Measurements from ENCODE around the gene GIMAP5. TPM values are rescaled to one million over a fixed set of nuclear protein-coding genes. Genes with fewer than 3 reads are reported as not detected.

Gene GIMAP5
- total and polyA plus RNA-seq, 10 of the 15 experiments (the other 5 are each of a cell fraction or from before 2014, with no cell fraction given): 3.7 to 9.1 (median 6.7) TPM

DNA sequence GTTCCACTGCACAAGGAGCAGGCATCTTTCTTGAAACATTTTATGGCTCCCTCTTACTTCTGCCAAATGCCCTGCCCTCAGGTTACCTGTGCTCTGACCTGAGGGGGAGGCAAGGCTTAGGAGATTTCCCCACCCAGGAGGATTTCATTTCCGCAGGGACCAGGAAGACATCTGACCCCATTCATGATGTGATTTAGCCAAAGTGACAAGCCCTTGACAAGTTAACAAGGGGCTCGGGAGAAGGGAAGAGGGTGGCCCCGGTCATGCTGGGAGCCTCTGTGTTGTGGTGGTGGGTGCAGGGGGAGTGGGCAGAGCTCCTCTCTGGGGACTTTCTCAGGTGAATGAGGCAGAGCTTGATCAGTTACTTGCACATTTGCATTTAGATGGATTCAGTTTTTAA, 18.9 kb downstream of the GIMAP5 start (continued):
- no peak for TF ChIP-seq BCL3 (IDR thresholded peaks at IDR 0.05; ENCODE audit: borderline replicate concordance, insufficient read depth, low read depth, low read length, poor library complexity, severe bottlenecking)

- ChIA-PET SMC1A (ENCODE audit: uncharacterized antibody, unreplicated experiment) (interaction anchor here (0.7 to 5.1 kb wide), 14 partner anchors 11 to 414 kb away, joined by 3 to 115 read pairs (median 4); partner anchors contain the start of genes GIMAP2 and GIMAP8), CTCF (interaction anchor here (0.6 to 4.8 kb wide), 15 partner anchors 12 to 324 kb away, joined by 3 to 112 read pairs (median 4); partner anchors contain the start of genes GIMAP1, GIMAP2, GIMAP4 and GIMAP8), RAD21 (ENCODE audit: unreplicated experiment) (interaction anchor here (2.2 to 4.7 kb wide), 4 partner anchors 28 to 310 kb away, joined by 8 to 75 read pairs (median 16); partner anchors contain the start of gene GIMAP8), POLR2A (no interaction called here)
- no peak overlapping the region for H3K9ac ChIP-seq (ENCODE audit: control insufficient read depth, insufficient read depth, low read length)
- no peaks in the 10 kb centered on the region for H4K20me1 ChIP-seq (ENCODE audit: control insufficient read depth, insufficient read depth)
- H3K36me3 ChIP-seq (ENCODE audit: control insufficient read depth in 2 of 2, insufficient read depth in 2 of 2, low read length in 1 of 2): no peaks in the 10 kb centered on the region
- no peak overlapping the region for H3K4me2 ChIP-seq (ENCODE audit: control insufficient read depth, insufficient read depth)
- H2AFZ ChIP-seq (ENCODE audit: control insufficient read depth, low read depth, low read length): no peak overlapping the region
- no TSS peak for BruUV-seq (replicated peaks)
- ATAC-seq (peak; percentile 72), FAIRE-seq (peak; percentile 66), DNase-seq (ENCODE audit: low read depth, low spot score) (no peak)
- WGBS (ENCODE audit: insufficient coverage, insufficient replicate concordance, low lambda C conversion rate, missing lambda C conversion rate): 30% methylated on average over 1 of the region's 1 CpG
- intact Hi-C loops (cut with micrococcal nuclease; ENCODE audit: unreplicated experiment) (loop anchor here (1.0 to 2.0 kb wide), 2 partner anchors 309 to 470 kb away; no protein-coding TSS in a partner anchor), in situ Hi-C loops (cut with MboI) (no loop called here)
- no peak overlapping the region for H3K27ac ChIP-seq (ENCODE audit: control insufficient read depth, insufficient read depth)
- H3K27me3 ChIP-seq (replicated peaks in 1 of 2; ENCODE audit: control insufficient read depth in 2 of 2, insufficient read depth in 2 of 2, low read length in 1 of 2): no peaks in the 10 kb centered on the region
- H3K9me3 ChIP-seq (replicated peaks; ENCODE audit: control insufficient read depth, insufficient read depth, low read length): no peaks in the 10 kb centered on the region
- no peak overlapping the region for H3K4me3 ChIP-seq
- H3K79me2 ChIP-seq (ENCODE audit: control insufficient read depth, insufficient read depth, low read length): no peaks in the 10 kb centered on the region
- H3K4me1 ChIP-seq (ENCODE audit: control insufficient read depth, insufficient read depth, low read length): peaks cover 28% of the 10 kb centered on the region
- TF ChIP-seq RELA (IDR thresholded peaks at IDR 0.05; ENCODE audit: borderline replicate concordance, partially characterized antibody) (no peak), BRCA1 (IDR thresholded peaks at IDR 0.05; ENCODE audit: low read depth, low read length) (no peak), ZBED1 (IDR thresholded peaks at IDR 0.05; ENCODE audit: borderline replicate concordance) (no peak), SMARCA5 (IDR thresholded peaks at IDR 0.05) (no peak), RAD21 (IDR thresholded peaks at IDR 0.05; ENCODE audit: insufficient read depth, low read depth, low read length) (peak; percentile 87), NR2F1 (conservative IDR thresholded peaks at IDR 0.05) (no peak), ZZZ3 (IDR thresholded peaks at IDR 0.05; ENCODE audit: control insufficient read depth, insufficient read length, low read depth) (no peak), NR2C1 (IDR thresholded peaks at IDR 0.05) (no peak), PAX5 (IDR thresholded peaks at IDR 0.05; ENCODE audit: borderline replicate concordance, low read depth, low read length) (no peak), HDAC2 (IDR thresholded peaks at IDR 0.05) (no peak), RAD51 (IDR thresholded peaks at IDR 0.05) (no peak), RELB (IDR thresholded peaks at IDR 0.05; ENCODE audit: low read depth) (no peak), NBN (IDR thresholded peaks at IDR 0.05) (no peak), SREBF1 (IDR thresholded peaks at IDR 0.05; ENCODE audit: low read length) (no peak)
- TF ChIP-seq, protein P1, sequence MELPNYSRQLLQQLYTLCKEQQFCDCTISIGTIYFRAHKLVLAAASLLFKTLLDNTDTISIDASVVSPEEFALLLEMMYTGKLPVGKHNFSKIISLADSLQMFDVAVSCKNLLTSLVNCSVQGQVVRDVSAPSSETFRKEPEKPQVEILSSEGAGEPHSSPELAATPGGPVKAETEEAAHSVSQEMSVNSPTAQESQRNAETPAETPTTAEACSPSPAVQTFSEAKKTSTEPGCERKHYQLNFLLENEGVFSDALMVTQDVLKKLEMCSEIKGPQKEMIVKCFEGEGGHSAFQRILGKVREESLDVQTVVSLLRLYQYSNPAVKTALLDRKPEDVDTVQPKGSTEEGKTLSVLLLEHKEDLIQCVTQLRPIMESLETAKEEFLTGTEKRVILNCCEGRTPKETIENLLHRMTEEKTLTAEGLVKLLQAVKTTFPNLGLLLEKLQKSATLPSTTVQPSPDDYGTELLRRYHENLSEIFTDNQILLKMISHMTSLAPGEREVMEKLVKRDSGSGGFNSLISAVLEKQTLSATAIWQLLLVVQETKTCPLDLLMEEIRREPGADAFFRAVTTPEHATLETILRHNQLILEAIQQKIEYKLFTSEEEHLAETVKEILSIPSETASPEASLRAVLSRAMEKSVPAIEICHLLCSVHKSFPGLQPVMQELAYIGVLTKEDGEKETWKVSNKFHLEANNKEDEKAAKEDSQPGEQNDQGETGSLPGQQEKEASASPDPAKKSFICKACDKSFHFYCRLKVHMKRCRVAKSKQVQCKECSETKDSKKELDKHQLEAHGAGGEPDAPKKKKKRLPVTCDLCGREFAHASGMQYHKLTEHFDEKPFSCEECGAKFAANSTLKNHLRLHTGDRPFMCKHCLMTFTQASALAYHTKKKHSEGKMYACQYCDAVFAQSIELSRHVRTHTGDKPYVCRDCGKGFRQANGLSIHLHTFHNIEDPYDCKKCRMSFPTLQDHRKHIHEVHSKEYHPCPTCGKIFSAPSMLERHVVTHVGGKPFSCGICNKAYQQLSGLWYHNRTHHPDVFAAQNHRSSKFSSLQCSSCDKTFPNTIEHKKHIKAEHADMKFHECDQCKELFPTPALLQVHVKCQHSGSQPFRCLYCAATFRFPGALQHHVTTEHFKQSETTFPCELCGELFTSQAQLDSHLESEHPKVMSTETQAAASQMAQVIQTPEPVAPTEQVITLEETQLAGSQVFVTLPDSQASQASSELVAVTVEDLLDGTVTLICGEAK (IDR thresholded peaks at IDR 0.05; ENCODE audit: borderline replicate concordance): no peak
Measured at GRCh38 chr7:150756858-150757257, 19.6 kb downstream of the GIMAP5 start.
